ACHN (cell line): Measurements from ENCODE around the gene ZNFX1.
A peak's percentile ranks its signal among the peaks of the same experiment; 100 is the strongest.

Experiments
- DNase-seq: peaks from one replicate; pipeline ENCODE4 v3.0.0-alpha.2; 2015
- in situ Hi-C: cut with HindIII; loops from 2 replicates; pipeline ENCODE4 v1.10.0; 2017; ENCODE audit warnings: low sequenced_read_pairs, low pct_ligation_motif_present, low pct_unique_long_range_greater_than_20kb

ZNFX1 gene

DNA sequence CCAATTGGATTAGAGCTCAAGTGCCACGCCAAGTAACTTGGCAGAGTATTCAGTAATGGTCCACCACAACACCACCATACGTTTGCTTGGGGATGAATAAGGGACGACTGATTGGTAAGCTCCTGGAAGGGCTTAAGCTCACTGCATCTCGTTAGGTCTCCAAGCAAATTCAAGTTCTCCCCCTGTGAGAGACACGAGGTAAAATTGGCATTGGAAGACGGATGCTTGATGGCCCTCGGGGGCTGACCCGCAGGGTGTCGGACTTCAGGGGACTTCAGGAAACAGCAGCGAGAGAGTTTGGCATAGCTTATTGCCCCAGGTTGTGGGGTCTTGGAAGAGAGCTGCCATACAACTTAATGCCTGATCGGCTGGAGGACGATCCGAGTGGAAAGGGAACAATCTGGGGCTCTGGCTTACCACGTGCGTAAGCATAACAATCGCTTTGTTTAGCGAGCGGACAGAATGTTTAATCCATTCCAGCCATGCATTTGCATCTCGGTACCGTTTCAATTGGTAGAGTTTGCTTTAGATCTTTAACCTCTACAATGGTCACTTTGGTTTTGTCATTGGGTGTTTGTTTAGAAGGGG lies 4.8 kb upstream of the ZNFX1 start:
- no peak for DNase-seq
- in situ Hi-C loops: no loop called here

DNA sequence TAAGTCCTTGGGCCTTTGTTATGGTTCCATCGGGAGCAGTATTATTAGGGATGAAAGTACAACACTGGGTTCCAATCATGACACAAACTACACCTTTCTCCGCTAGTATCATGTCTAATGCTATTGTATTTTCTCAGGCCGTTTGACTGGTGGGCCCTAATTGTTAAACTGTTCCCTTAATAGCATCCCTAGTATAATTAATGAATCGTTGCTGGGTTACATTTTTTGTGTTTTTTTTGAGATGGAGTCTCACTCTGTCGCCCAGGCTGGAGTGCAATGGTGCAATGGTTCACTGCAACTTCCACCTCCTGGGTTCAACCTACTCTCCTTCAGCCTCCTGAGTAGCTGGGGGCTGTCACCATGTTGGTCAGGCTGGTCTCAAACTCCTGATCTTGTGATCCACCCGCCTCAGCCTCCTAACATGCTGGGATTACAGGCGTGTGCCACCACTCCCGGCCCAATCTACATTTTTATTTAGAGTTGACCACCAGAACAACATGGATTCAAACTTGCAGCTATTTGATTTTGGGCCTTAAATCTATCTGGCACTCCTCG lies 4.1 kb upstream of the ZNFX1 start:
- in situ Hi-C loops: no loop called here

GRCh38 chr20:49281059-49281912 lies 3.4 kb upstream of the ZNFX1 start:
- in situ Hi-C loops: no loop called here
- no peak for DNase-seq

More for the DNA sequence above, 4.1 kb upstream of the ZNFX1 start:
- DNase-seq: no peak

- DNase-seq: no peak
Observed at GRCh38 chr20:49280463-49281058, 2.7 kb upstream of the ZNFX1 start.

GRCh38 chr20:49279677-49280462 lies 2.0 kb upstream of the ZNFX1 start:
- DNase-seq: no peak
- in situ Hi-C loops: no loop called here

More at GRCh38 chr20:49280463-49281058, 2.7 kb upstream of the ZNFX1 start:
- in situ Hi-C loops: no loop called here

GRCh38 chr20:49278818-49279676 lies 1.2 kb upstream of the ZNFX1 start:
- in situ Hi-C loops: no loop called here

GRCh38 chr20:49277786-49278035 lies 146 bp downstream of the ZNFX1 start:
- no peak for DNase-seq
- in situ Hi-C loops: no loop called here

More at GRCh38 chr20:49278818-49279676, 1.2 kb upstream of the ZNFX1 start:
- no peak for DNase-seq

- DNase-seq: no peak
- in situ Hi-C loops: no loop called here
Observed at GRCh38 chr20:49276961-49277785, 684 bp downstream of the ZNFX1 start.

- DNase-seq: peak; percentile 75
- in situ Hi-C loops: no loop called here
Observed at GRCh38 chr20:49276161-49276960, 1.5 kb downstream of the ZNFX1 start.

GRCh38 chr20:49275636-49276035 lies 2.2 kb downstream of the ZNFX1 start:
- in situ Hi-C loops: no loop called here
- DNase-seq: peak; percentile 76

DNA sequence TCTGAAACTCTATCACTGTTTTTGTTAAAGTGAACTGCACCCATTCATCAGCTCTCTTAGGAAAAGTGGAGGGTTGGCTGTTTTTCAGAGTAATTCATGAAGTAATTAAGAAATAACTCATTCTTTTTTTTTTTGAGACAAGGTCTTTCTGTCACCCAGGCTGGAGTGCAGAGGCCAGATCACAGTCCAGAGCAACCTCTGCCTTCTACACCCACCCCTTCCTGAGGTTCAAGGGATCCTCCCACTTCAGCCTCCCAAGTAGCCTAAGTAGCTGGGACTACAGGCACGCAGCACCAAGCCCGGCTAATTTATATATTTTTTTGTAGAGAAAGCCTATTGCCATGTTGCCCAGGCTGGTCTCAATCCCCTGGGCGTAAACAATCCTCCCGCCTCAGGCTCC lies 2.6 kb downstream of the ZNFX1 start:
- in situ Hi-C loops: no loop called here
- no peak for DNase-seq

DNA sequence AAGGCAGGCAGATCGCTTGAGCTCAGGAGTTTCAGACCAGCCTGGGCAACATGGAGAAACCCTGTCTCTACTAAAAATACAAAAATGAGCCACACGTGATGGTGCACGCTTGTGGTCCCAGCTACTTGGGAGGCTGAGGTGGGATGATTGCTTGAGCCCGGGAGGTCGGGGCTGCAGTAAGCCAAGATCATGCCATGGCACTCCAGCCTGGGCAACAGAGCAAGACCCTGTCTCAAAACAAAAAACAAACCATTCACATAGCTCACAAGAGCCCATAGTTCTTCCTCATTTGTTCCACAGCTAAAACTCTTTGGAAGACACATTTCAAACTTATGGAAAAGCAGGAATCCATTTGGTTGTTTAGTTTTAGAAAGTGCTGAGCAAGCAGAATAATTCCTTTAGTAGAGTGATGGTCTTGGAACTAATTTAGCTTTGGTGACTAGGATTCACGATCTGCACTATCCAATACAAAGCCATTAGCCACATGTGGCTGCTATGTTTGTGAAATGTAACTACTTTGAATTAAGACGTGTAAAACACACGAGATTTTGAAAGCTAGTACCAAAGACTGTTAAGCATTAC lies 4.1 kb downstream of the ZNFX1 start:
- in situ Hi-C loops: no loop called here
- no peak for DNase-seq

DNA sequence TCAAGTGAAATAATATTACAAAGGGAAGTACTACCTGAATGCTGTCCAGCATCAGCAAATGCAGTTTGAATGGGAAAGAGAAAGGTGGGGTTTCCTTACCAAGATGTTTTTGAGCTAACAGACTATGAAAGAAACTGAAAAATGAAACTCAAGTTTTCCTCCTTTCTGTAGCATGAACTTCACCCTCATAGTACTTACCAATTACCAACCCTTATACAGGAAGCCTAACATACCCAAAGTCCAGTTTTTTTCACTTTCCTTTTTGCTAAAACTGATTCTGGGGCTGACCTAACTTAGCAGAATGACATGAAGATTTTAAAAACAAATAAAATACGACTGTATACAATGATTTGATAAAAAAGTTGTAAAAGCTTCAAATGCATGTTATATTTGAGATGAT lies 5.2 kb downstream of the ZNFX1 start:
- in situ Hi-C loops: no loop called here
- DNase-seq: no peak

DNA sequence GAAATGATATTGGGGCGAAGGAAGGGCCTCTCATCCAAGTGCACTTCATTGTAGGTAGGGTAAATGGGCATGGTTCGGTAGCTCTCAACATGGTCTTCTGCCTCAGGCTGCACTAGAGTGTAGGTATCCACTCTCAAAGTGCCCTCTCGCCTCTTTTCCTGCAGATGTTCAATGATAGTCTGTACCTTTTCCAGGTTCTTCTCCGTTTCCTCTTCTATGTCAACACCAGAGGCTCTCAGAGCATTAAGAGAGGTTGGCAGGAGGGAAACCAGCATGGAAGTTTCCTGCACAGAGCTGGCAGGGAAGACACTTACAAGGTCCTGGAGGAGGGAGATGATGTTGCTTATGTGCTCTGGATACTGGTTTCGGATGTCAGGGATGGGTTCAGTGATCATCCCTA lies 7.1 kb downstream of the ZNFX1 start:
- no peak for DNase-seq
- in situ Hi-C loops: no loop called here

GRCh38 chr20:49270177-49270576 lies 7.7 kb downstream of the ZNFX1 start:
- DNase-seq: no peak
- in situ Hi-C loops: no loop called here

- no peak for DNase-seq
- in situ Hi-C loops: no loop called here
Observed at GRCh38 chr20:49268600-49269365, 9.1 kb downstream of the ZNFX1 start.
